H9 (cell line): ENCODE measurements around the gene PAK5. TPM values are rescaled to one million over a fixed set of nuclear protein-coding genes. Genes with fewer than 3 reads are reported as not detected.

Source experiments
- DNase-seq: peaks from one replicate; pipeline ENCODE4 v3.0.0-alpha.2; 2017
- H2AFZ ChIP-seq: one replicate; pipeline ENCODE4 v1.6.1; 2013; ENCODE audit warnings: mild to moderate bottlenecking, low read length, control low read depth, moderate library complexity
- H2AK5ac ChIP-seq: 2 replicates; pipeline ENCODE4 v1.6.1; 2013; ENCODE audit warnings: low read length, control low read depth, mixed read lengths; ENCODE audit not compliant: insufficient read length
- H2BK120ac ChIP-seq: one replicate; pipeline ENCODE4 v1.6.1; 2013; ENCODE audit warnings: low read depth, mild to moderate bottlenecking, low read length, control low read depth, inconsistent platforms; ENCODE audit not compliant: poor library complexity, severe bottlenecking
- H2BK12ac ChIP-seq: 2 replicates; pipeline ENCODE4 v1.6.1; 2013; ENCODE audit warnings: low read length, control low read depth, mixed read lengths, low read depth; ENCODE audit not compliant: insufficient read length
- H2BK15ac ChIP-seq: 2 replicates; pipeline ENCODE4 v1.6.1; 2013; ENCODE audit warnings: low read depth, low read length, control low read depth
- H2BK20ac ChIP-seq: one replicate; pipeline ENCODE4 v1.6.1; 2013; ENCODE audit warnings: low read depth, mild to moderate bottlenecking, low read length, control low read depth, inconsistent platforms; ENCODE audit not compliant: poor library complexity, severe bottlenecking
- H2BK5ac ChIP-seq: 2 replicates; pipeline ENCODE4 v1.6.1; 2013; ENCODE audit warnings: low read length, control low read depth, mixed read lengths; ENCODE audit not compliant: insufficient read length
- H3K14ac ChIP-seq: 2 replicates; pipeline ENCODE4 v1.6.1; 2013; ENCODE audit warnings: low read length, control low read depth; ENCODE audit not compliant: insufficient read depth
- H3K18ac ChIP-seq: 2 replicates; pipeline ENCODE4 v1.6.1; 2013; ENCODE audit warnings: low read depth, mild to moderate bottlenecking, mixed read lengths, low read length, control low read depth; ENCODE audit not compliant: insufficient read length
- H3K23ac ChIP-seq: 2 replicates; pipeline ENCODE4 v1.6.1; 2013; ENCODE audit warnings: low read length, control low read depth, mixed read lengths, low read depth; ENCODE audit not compliant: insufficient read length
- H3K23me2 ChIP-seq: 2 replicates; pipeline ENCODE4 v1.6.1; 2013; ENCODE audit warnings: low read depth, mild to moderate bottlenecking, mixed read lengths, low read length, control low read depth; ENCODE audit not compliant: insufficient read length, poor library complexity, severe bottlenecking
- H3K27ac ChIP-seq: 2 replicates; pipeline ENCODE4 v1.5.1; 2013; ENCODE audit warnings: low read length, control low read depth, mixed read lengths, low read depth; ENCODE audit not compliant: insufficient read length
- H3K27me3 ChIP-seq: 2 replicates; pipeline ENCODE4 v1.6.1; 2013; ENCODE audit warnings: low read length, control low read depth, inconsistent platforms; ENCODE audit not compliant: insufficient read depth
- H3K4ac ChIP-seq: 2 replicates; pipeline ENCODE4 v1.6.1; 2013; ENCODE audit warnings: low read depth, mild to moderate bottlenecking, control low read depth, inconsistent platforms, low read length, moderate library complexity
- H3K4me1 ChIP-seq: 2 replicates; pipeline ENCODE4 v1.6.1; 2013; ENCODE audit warnings: low read length, control low read depth, inconsistent platforms; ENCODE audit not compliant: insufficient read depth
- H3K4me2 ChIP-seq: 2 replicates; pipeline ENCODE4 v1.6.1; 2013; ENCODE audit warnings: low read length, control low read depth, mixed read lengths; ENCODE audit not compliant: insufficient read length, insufficient read depth
- H3K56ac ChIP-seq: 2 replicates; pipeline ENCODE4 v1.6.1; 2013; ENCODE audit warnings: low read depth, mild to moderate bottlenecking, mixed read lengths, low read length, control low read depth; ENCODE audit not compliant: insufficient read length
- H3K79me1 ChIP-seq: 2 replicates; pipeline ENCODE4 v1.6.1; 2013; ENCODE audit warnings: low read depth, mild to moderate bottlenecking, moderate library complexity, low read length, control low read depth, inconsistent platforms; ENCODE audit not compliant: insufficient read depth, poor library complexity, severe bottlenecking
- H3K79me2 ChIP-seq: 2 replicates; pipeline ENCODE4 v1.6.1; 2013; ENCODE audit warnings: low read length, control low read depth, inconsistent platforms; ENCODE audit not compliant: insufficient read depth
- H3K9ac ChIP-seq: 2 replicates; pipeline ENCODE4 v1.6.1; 2013; ENCODE audit warnings: low read length, control low read depth, mixed read lengths; ENCODE audit not compliant: insufficient read length; ENCODE audit errors: extremely low read depth
- H3K9me3 ChIP-seq: one replicate; pipeline ENCODE4 v1.6.1; 2013; ENCODE audit warnings: low read depth, low read length, inconsistent platforms; ENCODE audit not compliant: control insufficient read depth
- H3T11ph ChIP-seq: one replicate; pipeline ENCODE4 v1.6.1; 2013; ENCODE audit warnings: mild to moderate bottlenecking, low read length, control low read depth, inconsistent platforms
- H4K20me1 ChIP-seq: one replicate; pipeline ENCODE4 v1.6.1; 2013; ENCODE audit not compliant: control insufficient read depth, insufficient read length, insufficient read depth
- H4K5ac ChIP-seq: 2 replicates; pipeline ENCODE4 v1.6.1; 2013; ENCODE audit warnings: low read depth, mild to moderate bottlenecking, mixed read lengths, low read length, control low read depth; ENCODE audit not compliant: insufficient read length
- H4K8ac ChIP-seq: replicated peaks from 2 replicates; pipeline ENCODE4 v1.6.1; 2013; ENCODE audit warnings: low read length, control low read depth, mixed read lengths, low read depth; ENCODE audit not compliant: insufficient read length
- H4K91ac ChIP-seq: 2 replicates; pipeline ENCODE4 v1.6.1; 2013; ENCODE audit warnings: low read depth, mild to moderate bottlenecking, moderate library complexity, mixed read lengths, low read length, control low read depth; ENCODE audit not compliant: insufficient read length
- H3K27ac Mint-ChIP-seq, 3 experiments: 2 replicates in 2 of 3; 3 replicates in 1 of 3; pipeline ENCODE4 v1.8.0; 2020 to 2021; ENCODE audit warnings: mixed read lengths in 3 of 3, mild to moderate bottlenecking in 1 of 3, moderate library complexity in 1 of 3
- H3K27me3 Mint-ChIP-seq: 2 replicates; pipeline ENCODE4 v1.8.0; 2021; ENCODE audit warnings: low read depth, mild to moderate bottlenecking, moderate library complexity, mixed read lengths
- H3K36me3 Mint-ChIP-seq, 3 experiments: 2 replicates in 2 of 3; 3 replicates in 1 of 3; pipeline ENCODE4 v1.8.0; 2020 to 2021; ENCODE audit warnings: low read depth in 3 of 3, mixed read lengths in 3 of 3; ENCODE audit not compliant: insufficient read depth in 1 of 3
- H3K4me1 Mint-ChIP-seq, 2 experiments: 2 replicates each; pipeline ENCODE4 v1.8.0; 2020; ENCODE audit warnings: mixed read lengths in 2 of 2
- H3K4me3 Mint-ChIP-seq, 2 experiments: 2 replicates in 1 of 2; 3 replicates in 1 of 2; pipeline ENCODE4 v1.8.0; 2020 to 2021; ENCODE audit warnings: mild to moderate bottlenecking in 2 of 2, mixed read lengths in 2 of 2, moderate library complexity in 1 of 2
- H3K9me3 Mint-ChIP-seq, 2 experiments: 2 replicates in 1 of 2; 3 replicates in 1 of 2; pipeline ENCODE4 v1.8.0; 2020; ENCODE audit warnings: mild to moderate bottlenecking in 2 of 2, mixed read lengths in 2 of 2, moderate library complexity in 1 of 2
- WGBS: extraction: QIAGEN DNeasy Blood & Tissue Kit; methylation state at CpG from one replicate; pipeline ENCODE4 v1.1.7; 2013; ENCODE audit warnings: missing lambda C conversion rate, low lambda C conversion rate, mixed read lengths; ENCODE audit not compliant: insufficient read length; ENCODE audit errors: extremely low coverage; 5-methylcytosine and 5-hydroxymethylcytosine counted together
- total RNA-seq: library from RNA; stranded (reverse); gene quantifications from 2 replicates; pipeline ENCODE4 v1.2.1, GENCODE V29; 2021
- TF ChIP-seq, protein P1 (sequence below): fragments of 200-600 bp; sonication (generic); conservative IDR thresholded peaks from 3 replicates; pipeline ENCODE4 v1.8.0; 2021; ENCODE audit warnings: antibody characterized with exemption, mild to moderate bottlenecking

Gene PAK5
- total RNA-seq, 1 experiment from 2014 or later = 0.20 TPM

DNA sequence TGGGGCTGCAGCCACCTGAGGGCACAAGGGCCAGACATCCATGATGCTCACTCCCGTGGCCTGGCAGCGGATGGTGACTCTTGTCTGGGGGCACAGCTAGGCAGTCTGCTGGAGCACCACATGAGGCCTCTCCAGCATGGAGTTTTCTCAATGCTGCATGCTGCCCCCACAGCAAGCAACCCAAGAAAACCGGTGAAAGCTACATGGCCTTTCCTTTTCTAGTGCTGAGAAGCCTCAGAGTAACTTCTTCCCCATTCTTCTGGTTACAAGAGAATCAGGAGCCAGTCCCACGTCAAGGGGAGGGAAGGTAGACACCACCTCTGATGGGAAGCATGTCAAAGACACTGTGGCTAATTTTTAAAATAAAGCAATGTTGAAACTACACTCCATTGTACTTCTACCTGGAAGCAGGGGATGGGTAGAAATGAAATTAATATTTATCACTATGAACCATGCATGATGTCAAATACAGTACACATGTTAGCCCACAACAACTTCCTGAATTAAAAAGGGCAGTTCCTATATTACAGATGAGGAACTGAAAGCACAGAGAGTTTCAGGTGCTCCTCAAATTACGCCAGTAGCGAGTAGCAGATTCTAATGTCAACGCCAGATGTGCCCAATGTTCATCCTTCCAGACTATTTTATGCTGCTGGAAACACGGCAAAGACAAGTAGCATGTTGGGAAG lies 223.0 kb downstream of the PAK5 start:
- H3K9ac ChIP-seq = no peak overlapping the region
- H4K91ac ChIP-seq = no peak overlapping the region
- H2BK5ac ChIP-seq = no peak overlapping the region
- no peak overlapping the region for H2AFZ ChIP-seq
- H2BK12ac ChIP-seq = no peak overlapping the region
- no peak overlapping the region for H4K5ac ChIP-seq
- no peak overlapping the region; the same call in 1 of the 2 replicates for H3K14ac ChIP-seq
- no peak overlapping the region for H2BK120ac ChIP-seq
- no peak overlapping the region for H3K23ac ChIP-seq
- no peak overlapping the region for H2BK15ac ChIP-seq
- TF ChIP-seq, protein P1, sequence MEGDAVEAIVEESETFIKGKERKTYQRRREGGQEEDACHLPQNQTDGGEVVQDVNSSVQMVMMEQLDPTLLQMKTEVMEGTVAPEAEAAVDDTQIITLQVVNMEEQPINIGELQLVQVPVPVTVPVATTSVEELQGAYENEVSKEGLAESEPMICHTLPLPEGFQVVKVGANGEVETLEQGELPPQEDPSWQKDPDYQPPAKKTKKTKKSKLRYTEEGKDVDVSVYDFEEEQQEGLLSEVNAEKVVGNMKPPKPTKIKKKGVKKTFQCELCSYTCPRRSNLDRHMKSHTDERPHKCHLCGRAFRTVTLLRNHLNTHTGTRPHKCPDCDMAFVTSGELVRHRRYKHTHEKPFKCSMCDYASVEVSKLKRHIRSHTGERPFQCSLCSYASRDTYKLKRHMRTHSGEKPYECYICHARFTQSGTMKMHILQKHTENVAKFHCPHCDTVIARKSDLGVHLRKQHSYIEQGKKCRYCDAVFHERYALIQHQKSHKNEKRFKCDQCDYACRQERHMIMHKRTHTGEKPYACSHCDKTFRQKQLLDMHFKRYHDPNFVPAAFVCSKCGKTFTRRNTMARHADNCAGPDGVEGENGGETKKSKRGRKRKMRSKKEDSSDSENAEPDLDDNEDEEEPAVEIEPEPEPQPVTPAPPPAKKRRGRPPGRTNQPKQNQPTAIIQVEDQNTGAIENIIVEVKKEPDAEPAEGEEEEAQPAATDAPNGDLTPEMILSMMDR = no peak
- H3T11ph ChIP-seq = no peak overlapping the region
- Mint-ChIP-seq H3K9me3 (no peaks in the 10 kb centered on the region), H3K36me3 (no peaks in the 10 kb centered on the region), H3K27me3 (no peaks in the 10 kb centered on the region), H3K4me3 (no peak overlapping the region), H3K27ac (no peak overlapping the region), H3K4me1 (peaks cover 0 to 1% of the 10 kb centered on the region in 2 experiments; a peak in 1 of 4 replicates)
- no peak overlapping the region for H3K56ac ChIP-seq
- no CpG with 5 or more reads among the region's 8 CpGs for WGBS
- no peak for DNase-seq
- H3K9me3 ChIP-seq = no peaks in the 10 kb centered on the region
- H3K23me2 ChIP-seq = no peaks in the 10 kb centered on the region
- H3K27ac ChIP-seq = no peak overlapping the region
- no peaks in the 10 kb centered on the region for H4K20me1 ChIP-seq
- no peaks in the 10 kb centered on the region for H3K27me3 ChIP-seq
- H3K4me2 ChIP-seq = no peak overlapping the region
- no peak overlapping the region for H4K8ac ChIP-seq
- no peaks in the 10 kb centered on the region for H3K79me1 ChIP-seq
- no peaks in the 10 kb centered on the region for H3K79me2 ChIP-seq
- H2AK5ac ChIP-seq = no peak overlapping the region
- no peak overlapping the region for H3K18ac ChIP-seq
- H3K4me1 ChIP-seq = no peaks in the 10 kb centered on the region
- no peak overlapping the region for H3K4ac ChIP-seq
- H2BK20ac ChIP-seq = no peak overlapping the region
